OCI-LY1 (cell line): Measurements from ENCODE around the gene NCAPD3.

Experiments used
- EZH2 ChIP-seq: fragments of 200-600 bp; sonication (generic), shearing (Covaris generic); IDR thresholded peaks from 2 replicates; pipeline ENCODE4 v1.8.0; 2017; ENCODE audit warnings: borderline replicate concordance, mixed run types, mild to moderate bottlenecking, antibody characterized with exemption, low read length, moderate library complexity, mixed read lengths
- TF ChIP-seq, protein P1 (sequence below): fragments of 200-600 bp; sonication (generic), shearing (Covaris generic); IDR thresholded peaks from 2 replicates; pipeline ENCODE4 v1.5.1; 2017; ENCODE audit warnings: mild to moderate bottlenecking, antibody characterized with exemption, low read length, moderate library complexity, mixed read lengths

DNA sequence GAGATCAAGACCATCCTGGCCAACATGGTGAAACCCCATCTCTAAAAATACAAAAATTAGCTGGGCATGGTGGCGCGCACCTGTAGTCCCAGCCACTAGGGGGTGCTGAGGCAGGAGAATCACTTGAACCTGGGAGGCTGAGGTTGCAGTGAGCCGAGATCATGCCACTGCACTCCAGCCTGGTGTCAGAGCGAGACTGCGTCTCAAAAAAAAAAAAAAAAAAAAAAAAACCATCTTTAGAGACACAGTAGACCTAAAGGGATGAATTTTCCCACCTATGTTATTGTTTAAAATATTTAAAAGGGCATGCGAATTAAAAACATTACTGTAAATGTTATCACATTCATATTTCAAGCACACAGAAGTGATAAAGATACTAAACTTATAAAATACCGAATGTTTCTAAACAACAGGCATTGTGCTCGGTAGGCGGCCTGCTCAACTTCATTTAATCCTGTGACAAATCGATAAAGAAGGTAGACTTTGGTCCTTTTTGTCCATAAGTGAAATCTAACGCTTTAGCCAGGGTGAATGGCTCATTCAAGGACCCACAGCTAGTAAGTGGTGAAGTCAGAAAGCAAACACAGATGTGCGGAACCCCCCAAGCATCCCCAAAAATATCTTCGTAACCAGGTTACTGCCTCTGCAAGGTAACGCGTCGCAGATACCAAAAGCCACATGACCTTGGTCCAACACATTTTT is 16.1 kb downstream of the NCAPD3 start:
- TF ChIP-seq, protein P1, sequence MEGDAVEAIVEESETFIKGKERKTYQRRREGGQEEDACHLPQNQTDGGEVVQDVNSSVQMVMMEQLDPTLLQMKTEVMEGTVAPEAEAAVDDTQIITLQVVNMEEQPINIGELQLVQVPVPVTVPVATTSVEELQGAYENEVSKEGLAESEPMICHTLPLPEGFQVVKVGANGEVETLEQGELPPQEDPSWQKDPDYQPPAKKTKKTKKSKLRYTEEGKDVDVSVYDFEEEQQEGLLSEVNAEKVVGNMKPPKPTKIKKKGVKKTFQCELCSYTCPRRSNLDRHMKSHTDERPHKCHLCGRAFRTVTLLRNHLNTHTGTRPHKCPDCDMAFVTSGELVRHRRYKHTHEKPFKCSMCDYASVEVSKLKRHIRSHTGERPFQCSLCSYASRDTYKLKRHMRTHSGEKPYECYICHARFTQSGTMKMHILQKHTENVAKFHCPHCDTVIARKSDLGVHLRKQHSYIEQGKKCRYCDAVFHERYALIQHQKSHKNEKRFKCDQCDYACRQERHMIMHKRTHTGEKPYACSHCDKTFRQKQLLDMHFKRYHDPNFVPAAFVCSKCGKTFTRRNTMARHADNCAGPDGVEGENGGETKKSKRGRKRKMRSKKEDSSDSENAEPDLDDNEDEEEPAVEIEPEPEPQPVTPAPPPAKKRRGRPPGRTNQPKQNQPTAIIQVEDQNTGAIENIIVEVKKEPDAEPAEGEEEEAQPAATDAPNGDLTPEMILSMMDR, result peak; percentile 42
- TF ChIP-seq EZH2, result no peak
